ENCODE data around the gene LPP. TPM values are rescaled to one million over a fixed set of nuclear protein-coding genes. Genes with fewer than 3 reads are reported as not detected.

LPP gene
- total RNA-seq, 1 donor from 2014 or later = 218 TPM

GRCh38 chr3:188184649-188185048, 30.7 kb downstream of the LPP start:
- no peaks in the 10 kb centered on the region for H3K27me3 ChIP-seq (ENCODE audit: control insufficient read depth, insufficient read depth, low read length)
- no peaks in the 10 kb centered on the region for H3K36me3 ChIP-seq (ENCODE audit: control insufficient read depth, insufficient read depth, low read length)
- H3K4me3 ChIP-seq (ENCODE audit: low read depth, low read length) = no peak overlapping the region
- TF ChIP-seq, protein P1, sequence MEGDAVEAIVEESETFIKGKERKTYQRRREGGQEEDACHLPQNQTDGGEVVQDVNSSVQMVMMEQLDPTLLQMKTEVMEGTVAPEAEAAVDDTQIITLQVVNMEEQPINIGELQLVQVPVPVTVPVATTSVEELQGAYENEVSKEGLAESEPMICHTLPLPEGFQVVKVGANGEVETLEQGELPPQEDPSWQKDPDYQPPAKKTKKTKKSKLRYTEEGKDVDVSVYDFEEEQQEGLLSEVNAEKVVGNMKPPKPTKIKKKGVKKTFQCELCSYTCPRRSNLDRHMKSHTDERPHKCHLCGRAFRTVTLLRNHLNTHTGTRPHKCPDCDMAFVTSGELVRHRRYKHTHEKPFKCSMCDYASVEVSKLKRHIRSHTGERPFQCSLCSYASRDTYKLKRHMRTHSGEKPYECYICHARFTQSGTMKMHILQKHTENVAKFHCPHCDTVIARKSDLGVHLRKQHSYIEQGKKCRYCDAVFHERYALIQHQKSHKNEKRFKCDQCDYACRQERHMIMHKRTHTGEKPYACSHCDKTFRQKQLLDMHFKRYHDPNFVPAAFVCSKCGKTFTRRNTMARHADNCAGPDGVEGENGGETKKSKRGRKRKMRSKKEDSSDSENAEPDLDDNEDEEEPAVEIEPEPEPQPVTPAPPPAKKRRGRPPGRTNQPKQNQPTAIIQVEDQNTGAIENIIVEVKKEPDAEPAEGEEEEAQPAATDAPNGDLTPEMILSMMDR (IDR thresholded peaks at IDR 0.05; ENCODE audit: insufficient read depth, low read length, poor library complexity, severe bottlenecking) = no peak
- DNase-seq (ENCODE audit: low read depth) = no peak

DNA sequence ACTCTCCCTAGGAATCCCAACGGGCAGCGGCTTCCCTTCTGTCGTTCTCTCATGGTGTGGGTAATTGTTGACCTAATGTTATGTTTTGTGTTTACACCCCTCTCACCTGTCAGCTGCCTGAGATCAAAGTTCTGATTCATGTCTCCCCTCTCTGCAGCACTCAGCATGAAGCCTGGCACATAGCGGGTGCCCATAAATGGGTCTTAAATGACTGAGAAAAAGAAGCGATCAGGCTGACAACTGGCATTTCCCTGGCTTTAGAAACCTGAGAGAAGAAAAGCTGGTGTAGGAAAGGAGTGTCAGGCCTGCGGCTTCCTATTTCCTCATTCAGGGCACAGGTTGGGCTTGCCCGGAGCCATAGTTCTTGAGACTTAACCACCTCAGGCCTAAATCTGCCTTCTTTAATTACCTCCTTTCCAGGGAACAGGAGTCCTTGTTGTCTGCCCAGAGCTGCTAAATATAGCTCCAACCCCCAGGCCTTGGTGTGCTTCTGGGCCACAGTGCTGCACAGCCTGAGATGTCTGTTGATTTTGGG, 31.8 kb downstream of the LPP start:
- TF ChIP-seq, protein P1 (IDR thresholded peaks at IDR 0.05; ENCODE audit: insufficient read depth, low read length, poor library complexity, severe bottlenecking) = no peak
- Histone ChIP-seq H3K36me3 (ENCODE audit: control insufficient read depth, insufficient read depth, low read length) (no peaks in the 10 kb centered on the region), H3K4me3 (ENCODE audit: low read depth, low read length) (no peak overlapping the region), H3K27me3 (ENCODE audit: control insufficient read depth, insufficient read depth, low read length) (no peaks in the 10 kb centered on the region)
- no peak for DNase-seq (ENCODE audit: low read depth)

DNA sequence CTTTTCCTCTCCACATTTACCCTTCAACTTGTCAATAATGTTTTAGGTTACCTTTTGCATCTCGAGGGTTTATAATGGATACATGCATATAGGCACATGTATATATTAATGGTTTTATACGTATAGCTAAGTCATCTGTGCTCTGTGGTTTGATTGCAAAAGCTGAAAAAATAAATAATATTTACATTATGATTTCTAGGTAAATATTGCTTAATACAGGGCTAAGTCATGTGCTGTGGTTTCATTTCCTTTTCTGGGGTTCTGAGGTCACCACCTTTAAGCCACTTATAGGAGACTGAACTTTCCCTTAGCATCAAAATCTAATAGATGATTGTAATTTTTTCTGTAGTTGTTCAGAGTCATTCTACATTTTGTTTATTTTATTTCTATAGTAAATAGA, 33.1 kb downstream of the LPP start:
- Histone ChIP-seq H3K36me3 (ENCODE audit: control insufficient read depth, insufficient read depth, low read length) (peaks cover 2% of the 10 kb centered on the region), H3K27me3 (ENCODE audit: control insufficient read depth, insufficient read depth, low read length) (no peaks in the 10 kb centered on the region), H3K4me3 (ENCODE audit: low read depth, low read length) (no peak overlapping the region)
- no peak for DNase-seq (ENCODE audit: low read depth)
- TF ChIP-seq, protein P1 (IDR thresholded peaks at IDR 0.05; ENCODE audit: insufficient read depth, low read length, poor library complexity, severe bottlenecking) = no peak

DNA sequence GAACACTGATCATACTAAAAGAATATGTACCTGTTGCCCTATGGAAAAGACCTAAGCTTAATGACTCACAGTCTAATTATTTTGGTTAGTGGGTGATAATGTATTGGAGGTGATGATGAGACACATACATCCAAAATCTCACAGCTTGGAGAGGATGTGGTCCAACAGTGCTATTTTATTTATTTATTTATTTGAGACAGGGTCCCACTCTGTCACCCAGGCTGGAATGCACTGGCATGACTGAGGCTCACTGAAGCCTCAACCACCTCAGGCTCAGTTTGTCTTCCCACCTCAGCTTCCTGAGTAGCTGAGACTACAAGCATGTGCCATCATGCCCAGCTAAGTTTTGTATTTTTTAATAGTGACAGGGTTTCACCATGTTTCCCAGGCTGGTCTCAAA, 35.0 kb downstream of the LPP start:
- no peak overlapping the region for H3K4me3 ChIP-seq (ENCODE audit: low read depth, low read length)
- no peaks in the 10 kb centered on the region for H3K27me3 ChIP-seq (ENCODE audit: control insufficient read depth, insufficient read depth, low read length)
- H3K36me3 ChIP-seq (ENCODE audit: control insufficient read depth, insufficient read depth, low read length) = peaks cover 2% of the 10 kb centered on the region
- TF ChIP-seq, protein P1 (IDR thresholded peaks at IDR 0.05; ENCODE audit: insufficient read depth, low read length, poor library complexity, severe bottlenecking) = no peak
- no peak for DNase-seq (ENCODE audit: low read depth)

GRCh38 chr3:188191460-188191859, 37.5 kb downstream of the LPP start:
- no peak for DNase-seq (ENCODE audit: low read depth)
- TF ChIP-seq, protein P1 (IDR thresholded peaks at IDR 0.05; ENCODE audit: insufficient read depth, low read length, poor library complexity, severe bottlenecking) = no peak
- Histone ChIP-seq H3K4me3 (ENCODE audit: low read depth, low read length) (no peak overlapping the region), H3K27me3 (ENCODE audit: control insufficient read depth, insufficient read depth, low read length) (no peaks in the 10 kb centered on the region), H3K36me3 (ENCODE audit: control insufficient read depth, insufficient read depth, low read length) (peaks cover 2% of the 10 kb centered on the region)

DNA sequence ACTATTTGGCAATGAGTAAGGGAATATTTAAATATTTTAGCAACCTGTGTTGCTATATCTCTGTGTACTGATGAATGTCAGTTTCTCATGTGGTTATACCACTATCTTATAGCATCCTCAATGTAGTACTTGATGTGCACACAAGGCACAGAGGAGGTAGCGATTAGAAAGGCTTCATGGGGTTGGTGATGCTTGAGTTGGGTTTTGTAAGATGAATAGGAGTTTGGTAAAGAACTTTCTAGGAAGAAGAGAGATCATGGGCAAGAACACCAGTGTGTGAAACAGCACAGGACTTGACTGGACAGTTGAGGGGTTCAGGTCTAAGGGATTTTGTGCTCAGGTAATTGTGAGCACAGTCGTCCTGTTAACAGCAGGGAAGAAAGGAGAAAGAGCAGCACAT, 38.1 kb downstream of the LPP start:
- Histone ChIP-seq H3K36me3 (ENCODE audit: control insufficient read depth, insufficient read depth, low read length) (peaks cover 2% of the 10 kb centered on the region), H3K4me3 (ENCODE audit: low read depth, low read length) (no peak overlapping the region), H3K27me3 (ENCODE audit: control insufficient read depth, insufficient read depth, low read length) (no peaks in the 10 kb centered on the region)
- TF ChIP-seq, protein P1 (IDR thresholded peaks at IDR 0.05; ENCODE audit: insufficient read depth, low read length, poor library complexity, severe bottlenecking) = no peak
- no peak for DNase-seq (ENCODE audit: low read depth)

Measured in kidney epithelial cell (primary cell).